Ramos (cell line): Measurements from ENCODE around the gene CNIH4.
"Not testable (repeated sequence)": the region's sequence is repeated elsewhere in the genome, so short reads cannot be mapped to it uniquely, and the experiment has no call there.

Source experiments
- in situ Hi-C: fragments of 300-500 bp; cut with MboI; formaldehyde crosslinking; loops from one replicate; pipeline ENCODE4 v1.14.3; 2022; ENCODE audit warnings: low sequenced_read_pairs; ENCODE audit not compliant: unreplicated experiment

CNIH4 gene

GRCh38 chr1:224356685-224357625, at the start of gene CNIH4:
Gene CNIH4 (plus strand): TSS chr1:224356879. CDS start chr1:224356925, 46 bp downstream.
- in situ Hi-C loops, result no loop called here

GRCh38 chr1:224308064-224308463, 48.6 kb upstream of the CNIH4 start:
- in situ Hi-C loops, result no loop called here

GRCh38 chr1:224311503-224311902, 45.2 kb upstream of the CNIH4 start:
- in situ Hi-C loops, result not testable (repeated sequence)

- in situ Hi-C loops, result no loop called here
These were observed 44.7 kb upstream of the CNIH4 start for GRCh38 chr1:224312025-224312424.

- in situ Hi-C loops, result no loop called here
These were observed 39.2 kb upstream of the CNIH4 start for GRCh38 chr1:224317383-224318045.

GRCh38 chr1:224321706-224322105, 35.0 kb upstream of the CNIH4 start:
- in situ Hi-C loops, result no loop called here

- in situ Hi-C loops, result loop anchor here (5.0 to 25.0 kb wide), 2 partner anchors 214 to 514 kb away; partner anchors contain the start of gene FBXO28
These were observed 30.7 kb upstream of the CNIH4 start for GRCh38 chr1:224325959-224326358.

GRCh38 chr1:224328644-224329043, 28.0 kb upstream of the CNIH4 start:
- in situ Hi-C loops, result loop anchor here (5.0 to 25.0 kb wide), 2 partner anchors 216 to 516 kb away; partner anchors contain the start of gene FBXO28

- in situ Hi-C loops, result loop anchor here (5.0 to 25.0 kb wide), 2 partner anchors 217 to 517 kb away; partner anchors contain the start of gene FBXO28
These were observed 27.2 kb upstream of the CNIH4 start for GRCh38 chr1:224329484-224329841.

- in situ Hi-C loops, result loop anchor here (5.0 to 25.0 kb wide), 3 partner anchors 218 to 635 kb away; partner anchors contain the start of gene FBXO28
These were observed 26.6 kb upstream of the CNIH4 start, which contains the start of gene NVL for GRCh38 chr1:224329842-224330753. Gene NVL (minus strand): TSS chr1:224330172. CDS start chr1:224330127, 45 bp downstream.

GRCh38 chr1:224331326-224331725, 25.4 kb upstream of the CNIH4 start:
- in situ Hi-C loops, result loop anchor here (10.0 to 25.0 kb wide), 2 partner anchors 519 to 637 kb away; no protein-coding TSS in a partner anchor

- in situ Hi-C loops, result loop anchor here (10.0 to 25.0 kb wide), 2 partner anchors 520 to 637 kb away; no protein-coding TSS in a partner anchor
These were observed 24.9 kb upstream of the CNIH4 start for GRCh38 chr1:224331824-224332223.

- in situ Hi-C loops, result loop anchor here (10.0 to 25.0 kb wide), 2 partner anchors 521 to 639 kb away; no protein-coding TSS in a partner anchor
These were observed 23.3 kb upstream of the CNIH4 start for GRCh38 chr1:224333309-224333926.

GRCh38 chr1:224333939-224334786, 22.5 kb upstream of the CNIH4 start:
- in situ Hi-C loops, result loop anchor here (10.0 to 25.0 kb wide), 2 partner anchors 522 to 639 kb away; no protein-coding TSS in a partner anchor

GRCh38 chr1:224338150-224338838, 18.4 kb upstream of the CNIH4 start:
- in situ Hi-C loops, result loop anchor here (10.0 to 25.0 kb wide), 2 partner anchors 526 to 643 kb away; no protein-coding TSS in a partner anchor

- in situ Hi-C loops, result loop anchor here (10.0 to 25.0 kb wide), 2 partner anchors 527 to 645 kb away; no protein-coding TSS in a partner anchor
These were observed 17.1 kb upstream of the CNIH4 start for GRCh38 chr1:224339442-224340033.
